ENCODE measurements around the gene MBNL2.
A peak's percentile ranks its signal among the peaks of the same experiment; 100 is the strongest.
"Not testable (repeated sequence)": the region's sequence is repeated elsewhere in the genome, so short reads cannot be mapped to it uniquely, and the experiment has no call there.

Gene MBNL2

DNA sequence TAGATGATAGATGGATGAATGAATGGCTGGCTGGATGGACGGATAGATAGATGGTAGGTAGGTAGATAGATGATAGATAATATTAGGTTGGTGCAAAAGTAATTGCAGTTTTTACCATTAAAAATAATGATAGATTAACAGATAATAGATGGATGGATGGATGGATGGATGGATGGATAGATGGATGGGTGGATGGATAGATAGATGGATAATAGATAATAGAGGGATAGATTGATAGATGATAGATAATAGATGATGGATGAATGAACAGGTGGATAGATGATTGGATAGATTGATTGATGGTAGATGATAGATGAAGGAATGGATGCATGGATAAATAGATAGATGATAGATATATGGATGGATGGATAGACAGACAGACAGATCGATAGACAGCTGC lies 124.0 kb downstream of the MBNL2 start:
- TF ChIP-seq, protein P1, sequence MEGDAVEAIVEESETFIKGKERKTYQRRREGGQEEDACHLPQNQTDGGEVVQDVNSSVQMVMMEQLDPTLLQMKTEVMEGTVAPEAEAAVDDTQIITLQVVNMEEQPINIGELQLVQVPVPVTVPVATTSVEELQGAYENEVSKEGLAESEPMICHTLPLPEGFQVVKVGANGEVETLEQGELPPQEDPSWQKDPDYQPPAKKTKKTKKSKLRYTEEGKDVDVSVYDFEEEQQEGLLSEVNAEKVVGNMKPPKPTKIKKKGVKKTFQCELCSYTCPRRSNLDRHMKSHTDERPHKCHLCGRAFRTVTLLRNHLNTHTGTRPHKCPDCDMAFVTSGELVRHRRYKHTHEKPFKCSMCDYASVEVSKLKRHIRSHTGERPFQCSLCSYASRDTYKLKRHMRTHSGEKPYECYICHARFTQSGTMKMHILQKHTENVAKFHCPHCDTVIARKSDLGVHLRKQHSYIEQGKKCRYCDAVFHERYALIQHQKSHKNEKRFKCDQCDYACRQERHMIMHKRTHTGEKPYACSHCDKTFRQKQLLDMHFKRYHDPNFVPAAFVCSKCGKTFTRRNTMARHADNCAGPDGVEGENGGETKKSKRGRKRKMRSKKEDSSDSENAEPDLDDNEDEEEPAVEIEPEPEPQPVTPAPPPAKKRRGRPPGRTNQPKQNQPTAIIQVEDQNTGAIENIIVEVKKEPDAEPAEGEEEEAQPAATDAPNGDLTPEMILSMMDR (IDR thresholded peaks at IDR 0.05; ENCODE audit: insufficient read depth, low read depth, low read length, missing control alignments): no peak
- DNase-seq (ENCODE audit: low read depth): no peak
- H3K4me3 ChIP-seq (ENCODE audit: low read length): no peak overlapping the region

- no peak overlapping the region for H3K4me3 ChIP-seq (ENCODE audit: low read length)
- DNase-seq (ENCODE audit: low read depth): no peak
- TF ChIP-seq, protein P1 (IDR thresholded peaks at IDR 0.05; ENCODE audit: insufficient read depth, low read depth, low read length, missing control alignments): no peak
Measured at GRCh38 chr13:97346561-97347254, 124.6 kb downstream of the MBNL2 start.

DNA sequence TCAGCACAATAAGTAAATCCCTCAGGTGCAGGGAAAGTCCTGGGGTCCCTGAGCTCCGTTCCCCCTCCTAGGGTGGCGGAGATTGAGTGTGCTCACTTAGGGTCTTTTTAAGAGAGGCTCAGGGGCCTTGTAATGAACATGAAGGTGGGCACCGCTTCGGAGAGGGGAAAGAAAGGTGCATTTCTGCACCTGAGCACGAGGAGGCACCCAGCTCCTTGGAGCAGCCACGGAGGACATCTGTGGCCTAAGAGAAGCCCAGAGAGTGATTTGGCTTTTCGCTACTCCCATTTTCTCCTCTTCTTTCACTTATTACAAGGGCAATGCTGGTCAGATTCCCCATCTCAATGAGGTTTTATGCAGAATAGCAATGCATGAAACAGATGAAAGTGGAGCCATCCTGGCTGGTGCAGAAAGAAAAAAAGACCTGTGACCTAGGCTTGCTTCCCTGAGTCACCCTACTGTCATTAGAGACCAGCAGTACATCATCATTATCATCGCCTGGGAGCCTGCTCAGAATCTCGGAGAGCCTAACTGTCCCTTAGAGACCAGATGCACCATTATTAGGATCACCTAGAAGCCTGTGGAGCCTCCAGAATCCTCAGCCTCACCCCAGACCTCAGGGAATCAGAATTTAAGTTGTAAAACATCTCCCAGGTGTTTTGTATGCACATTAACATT lies 125.3 kb downstream of the MBNL2 start:
- no peak for DNase-seq (ENCODE audit: low read depth)
- TF ChIP-seq, protein P1 (IDR thresholded peaks at IDR 0.05; ENCODE audit: insufficient read depth, low read depth, low read length, missing control alignments): no peak
- no peak overlapping the region for H3K4me3 ChIP-seq (ENCODE audit: low read length)

GRCh38 chr13:97348569-97349100 lies 126.5 kb downstream of the MBNL2 start:
- TF ChIP-seq, protein P1 (IDR thresholded peaks at IDR 0.05; ENCODE audit: insufficient read depth, low read depth, low read length, missing control alignments): no peak
- DNase-seq (ENCODE audit: low read depth): no peak
- H3K4me3 ChIP-seq (ENCODE audit: low read length): no peak overlapping the region

DNA sequence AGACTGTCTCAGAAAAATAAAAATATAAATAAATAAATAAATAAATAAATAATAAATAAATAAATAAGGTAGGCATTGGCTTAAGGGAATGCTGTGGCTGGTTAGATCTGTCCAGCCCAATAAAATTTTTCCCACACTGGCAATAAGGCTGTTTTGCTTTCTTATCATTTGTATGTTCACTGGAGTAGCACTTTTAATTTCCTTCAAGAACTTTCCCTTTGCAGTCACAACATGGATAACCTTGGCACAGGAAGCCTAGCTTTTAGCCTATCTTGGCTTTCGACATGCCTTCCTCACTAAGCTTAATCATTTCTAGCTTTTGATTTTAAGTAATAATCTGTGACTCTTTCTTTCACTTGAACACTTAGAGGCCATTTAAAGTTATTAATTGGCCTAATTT lies 129.9 kb downstream of the MBNL2 start:
- not testable (repeated sequence) for H3K4me3 ChIP-seq (ENCODE audit: low read length); DNase-seq (ENCODE audit: low read depth)

DNA sequence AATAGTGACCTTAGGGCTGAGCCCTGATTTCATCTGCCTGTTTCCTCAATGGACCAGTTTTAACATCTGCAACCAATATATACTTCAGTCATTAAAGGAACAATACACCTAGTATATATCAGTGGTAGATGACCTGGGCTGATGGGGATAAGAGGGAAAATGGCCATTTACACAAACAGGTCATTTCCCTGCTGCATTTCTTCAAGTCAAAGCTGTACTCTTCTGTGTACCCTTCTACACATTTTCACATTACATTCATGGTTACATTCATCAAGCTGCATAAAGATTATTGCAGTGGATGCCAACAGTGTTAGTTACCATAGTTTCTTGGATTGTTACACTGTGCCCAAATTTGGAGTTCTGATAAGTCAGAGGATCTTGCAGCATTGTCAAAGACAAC lies 130.7 kb downstream of the MBNL2 start:
- H3K4me3 ChIP-seq (ENCODE audit: low read length): no peak overlapping the region
- no peak for DNase-seq (ENCODE audit: low read depth)
- TF ChIP-seq, protein P1 (IDR thresholded peaks at IDR 0.05; ENCODE audit: insufficient read depth, low read depth, low read length, missing control alignments): no peak

GRCh38 chr13:97353927-97354675 lies 132.0 kb downstream of the MBNL2 start:
- TF ChIP-seq, protein P1 (IDR thresholded peaks at IDR 0.05; ENCODE audit: insufficient read depth, low read depth, low read length, missing control alignments): no peak
- H3K4me3 ChIP-seq (ENCODE audit: low read length): no peak overlapping the region

More at GRCh38 chr13:97353927-97354675, 132.0 kb downstream of the MBNL2 start:
- DNase-seq (ENCODE audit: low read depth): peak; percentile 52
